Measurements from ENCODE around the gene AHCY. TPM values are rescaled to one million over a fixed set of nuclear protein-coding genes. Genes with fewer than 3 reads are reported as not detected.

Gene AHCY
- total and polyA plus RNA-seq, 2 of the 4 experiments (the other 2 are of a cell fraction): 138 to 210 TPM

GRCh38 chr20:34240121-34240520 lies 63.0 kb downstream of the AHCY start:
- H2AK5ac ChIP-seq (ENCODE audit: low read depth, low read length): no peak overlapping the region
- H2BK120ac ChIP-seq (ENCODE audit: low read depth, low read length): no peak overlapping the region
- no peaks in the 10 kb centered on the region for H4K20me1 ChIP-seq (ENCODE audit: insufficient read depth, low read length)
- H2BK5ac ChIP-seq (ENCODE audit: low read depth, low read length, poor library complexity, severe bottlenecking): no peak overlapping the region
- H3K79me1 ChIP-seq (ENCODE audit: low read depth in 1 of 2, low read length in 2 of 2): no peaks in the 10 kb centered on the region
- BruUV-seq (replicated peaks): no TSS peak
- H3K9ac ChIP-seq (ENCODE audit: low read depth, low read length): no peak overlapping the region
- H3K4me1 ChIP-seq (ENCODE audit: control insufficient read depth, insufficient read depth, low read length): no peaks in the 10 kb centered on the region
- H3K9me1 ChIP-seq (ENCODE audit: insufficient read depth, low read length): no peaks in the 10 kb centered on the region
- H4K5ac ChIP-seq (ENCODE audit: low read depth, low read length): no peak overlapping the region
- H4K8ac ChIP-seq (ENCODE audit: low read depth in 2 of 2, low read length in 2 of 2): no peak overlapping the region
- H2BK15ac ChIP-seq (ENCODE audit: low read depth, low read length): no peak overlapping the region
- no peak overlapping the region for H3K23ac ChIP-seq (ENCODE audit: low read depth, low read length)
- intact Hi-C loops (cut with micrococcal nuclease) (no loop called here), in situ Hi-C loops (cut with MboI; ENCODE audit: low sequenced_read_pairs) (no loop called here), dilution Hi-C loops (cut with HindIII; ENCODE audit: low sequenced_read_pairs, unreplicated experiment) (no loop called here)
- H3K18ac ChIP-seq (ENCODE audit: low read depth, low read length): no peak overlapping the region
- POLR2A ChIA-PET (ENCODE audit: unreplicated experiment): no interaction called here
- no peak overlapping the region for H3K56ac ChIP-seq (ENCODE audit: extremely low read depth, insufficient read depth, low read length)
- no peak overlapping the region for H2AK9ac ChIP-seq (replicated peaks; ENCODE audit: low read depth, low read length, poor library complexity)
- H3K4me2 ChIP-seq (ENCODE audit: low read depth, low read length): no peak overlapping the region
- H2BK20ac ChIP-seq (ENCODE audit: low read depth, low read length): no peak overlapping the region
- CTCF ChIA-PET: no interaction called here
- no peaks in the 10 kb centered on the region for H3K36me3 ChIP-seq (ENCODE audit: control insufficient read depth, insufficient read depth, low read length)
- no peak overlapping the region for H3K14ac ChIP-seq (replicated peaks; ENCODE audit: low read depth, low read length)
- peaks cover 4% of the 10 kb centered on the region for H3K9me3 ChIP-seq (ENCODE audit: control insufficient read depth, insufficient read depth, low read length)
- no peak overlapping the region for H4K91ac ChIP-seq (ENCODE audit: insufficient read depth, low read depth, low read length)
- H3K27ac ChIP-seq (ENCODE audit: insufficient read depth, low read length): no peak overlapping the region
- H2AFZ ChIP-seq (replicated peaks; ENCODE audit: low read length, poor library complexity): no peak overlapping the region
- H3K4ac ChIP-seq (ENCODE audit: low read depth, low read length): no peak overlapping the region
- TF ChIP-seq, protein P1, sequence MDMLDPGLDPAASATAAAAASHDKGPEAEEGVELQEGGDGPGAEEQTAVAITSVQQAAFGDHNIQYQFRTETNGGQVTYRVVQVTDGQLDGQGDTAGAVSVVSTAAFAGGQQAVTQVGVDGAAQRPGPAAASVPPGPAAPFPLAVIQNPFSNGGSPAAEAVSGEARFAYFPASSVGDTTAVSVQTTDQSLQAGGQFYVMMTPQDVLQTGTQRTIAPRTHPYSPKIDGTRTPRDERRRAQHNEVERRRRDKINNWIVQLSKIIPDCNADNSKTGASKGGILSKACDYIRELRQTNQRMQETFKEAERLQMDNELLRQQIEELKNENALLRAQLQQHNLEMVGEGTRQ (IDR thresholded peaks at IDR 0.05; ENCODE audit: low read depth, low read length): no peak
- TF ChIP-seq RAD21 (IDR thresholded peaks at IDR 0.05; ENCODE audit: low read length) (no peak), MAFK (IDR thresholded peaks at IDR 0.05; ENCODE audit: low read depth, low read length) (no peak), CEBPB (IDR thresholded peaks at IDR 0.05; ENCODE audit: low read depth, low read length) (no peak)
- TF ChIP-seq, protein P2, sequence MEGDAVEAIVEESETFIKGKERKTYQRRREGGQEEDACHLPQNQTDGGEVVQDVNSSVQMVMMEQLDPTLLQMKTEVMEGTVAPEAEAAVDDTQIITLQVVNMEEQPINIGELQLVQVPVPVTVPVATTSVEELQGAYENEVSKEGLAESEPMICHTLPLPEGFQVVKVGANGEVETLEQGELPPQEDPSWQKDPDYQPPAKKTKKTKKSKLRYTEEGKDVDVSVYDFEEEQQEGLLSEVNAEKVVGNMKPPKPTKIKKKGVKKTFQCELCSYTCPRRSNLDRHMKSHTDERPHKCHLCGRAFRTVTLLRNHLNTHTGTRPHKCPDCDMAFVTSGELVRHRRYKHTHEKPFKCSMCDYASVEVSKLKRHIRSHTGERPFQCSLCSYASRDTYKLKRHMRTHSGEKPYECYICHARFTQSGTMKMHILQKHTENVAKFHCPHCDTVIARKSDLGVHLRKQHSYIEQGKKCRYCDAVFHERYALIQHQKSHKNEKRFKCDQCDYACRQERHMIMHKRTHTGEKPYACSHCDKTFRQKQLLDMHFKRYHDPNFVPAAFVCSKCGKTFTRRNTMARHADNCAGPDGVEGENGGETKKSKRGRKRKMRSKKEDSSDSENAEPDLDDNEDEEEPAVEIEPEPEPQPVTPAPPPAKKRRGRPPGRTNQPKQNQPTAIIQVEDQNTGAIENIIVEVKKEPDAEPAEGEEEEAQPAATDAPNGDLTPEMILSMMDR (conservative IDR thresholded peaks at IDR 0.05; ENCODE audit: low read depth, low read length): no peak
- H3K4me3 ChIP-seq (ENCODE audit: insufficient read depth, low read depth, low read length): no peak overlapping the region
- peaks cover 28% of the 10 kb centered on the region for H3K27me3 ChIP-seq (ENCODE audit: control insufficient read depth, insufficient read depth, low read length)
- no CpG with 5 or more reads among the region's 1 CpG for WGBS, 2 experiments (ENCODE audit: extremely low coverage in 2 of 2, insufficient read length in 1 of 2)
- ATAC-seq (ENCODE audit: low read depth) (no peak), DNase-seq (no peak)

Data from IMR-90 (cell line).